HG02870 (cell line): ENCODE results near the gene HYCC1.
"Not testable (repeated sequence)": the region's sequence is repeated elsewhere in the genome, so short reads cannot be mapped to it uniquely, and the experiment has no call there.

Experiments
- ATAC-seq: cut with Tn5 transposase; IDR thresholded peaks from one replicate; pipeline ENCODE4 v1.9.1; 2021; ENCODE audit warnings: mild to moderate bottlenecking, moderate library complexity; ENCODE audit not compliant: unreplicated experiment

The HYCC1 gene

GRCh38 chr7:22989643-22990587 lies 24.0 kb downstream of the HYCC1 start:
- no peak for ATAC-seq

DNA sequence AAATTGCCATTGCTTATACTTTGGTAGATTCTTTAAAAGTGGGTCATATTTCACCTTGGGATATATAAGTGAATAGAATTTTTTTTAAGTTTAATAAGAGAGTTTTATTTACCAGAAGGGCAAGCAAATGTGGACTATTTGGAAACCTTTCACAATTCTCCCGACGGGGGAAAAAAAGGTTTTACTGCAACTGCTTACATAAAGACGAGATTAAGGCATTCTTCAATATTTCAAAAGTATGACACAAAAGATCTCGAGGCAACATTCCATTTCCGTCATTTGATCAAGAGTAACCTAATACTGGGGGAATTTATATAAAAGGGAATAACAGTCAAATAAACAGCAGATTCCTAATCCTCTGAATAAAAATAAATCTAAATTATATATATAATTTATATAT lies 28.5 kb downstream of the HYCC1 start:
- ATAC-seq, result no peak

DNA sequence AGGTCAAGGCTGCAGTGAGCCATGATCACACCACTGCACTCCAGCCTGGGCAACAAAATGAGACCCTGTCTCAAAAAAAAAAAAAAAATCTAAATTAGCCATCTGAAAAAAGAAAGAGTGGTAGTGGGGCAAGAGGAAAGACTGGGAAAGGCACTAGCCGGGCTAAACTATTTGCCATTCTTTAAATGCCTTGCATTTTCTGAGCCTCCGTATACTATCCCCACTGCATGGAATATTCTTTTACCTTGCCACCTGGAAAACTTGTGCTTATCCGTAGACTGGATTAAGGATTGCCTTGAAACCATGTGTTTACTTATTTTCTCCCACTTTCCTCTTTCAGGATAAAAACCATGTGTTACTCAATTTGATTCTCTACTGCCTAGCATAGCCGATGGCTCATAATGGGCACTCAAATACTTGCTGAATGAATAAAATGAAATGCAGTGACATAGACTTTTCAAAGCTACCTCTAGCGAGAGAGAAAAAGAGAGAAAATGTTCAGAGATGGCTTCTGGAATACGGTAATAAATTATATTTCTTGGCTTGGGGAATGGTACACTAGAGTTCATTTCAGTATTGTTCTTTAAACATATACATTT lies 30.6 kb downstream of the HYCC1 start:
- no peak for ATAC-seq

DNA sequence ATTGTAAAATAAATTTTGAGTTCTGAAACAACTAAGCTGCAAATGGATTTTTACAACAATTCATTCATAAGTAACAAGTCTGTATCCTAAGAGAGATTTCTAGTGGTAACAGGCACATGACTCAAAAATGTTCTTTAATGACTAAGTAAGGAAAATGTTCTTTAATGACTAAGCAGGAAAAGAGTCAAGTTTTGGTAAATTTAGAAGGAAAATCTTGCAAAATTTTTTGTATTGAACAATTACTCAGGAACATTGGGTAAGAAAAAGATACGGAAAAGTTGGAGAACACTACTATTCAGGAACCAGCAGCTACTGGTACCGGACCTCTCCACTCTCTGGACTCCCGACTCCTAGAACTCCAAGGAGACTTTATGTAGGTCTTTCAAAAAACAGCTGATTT lies 33.5 kb downstream of the HYCC1 start:
- ATAC-seq, result no peak

- ATAC-seq, result no peak
These were observed 34.1 kb downstream of the HYCC1 start for GRCh38 chr7:22979861-22980260.

DNA sequence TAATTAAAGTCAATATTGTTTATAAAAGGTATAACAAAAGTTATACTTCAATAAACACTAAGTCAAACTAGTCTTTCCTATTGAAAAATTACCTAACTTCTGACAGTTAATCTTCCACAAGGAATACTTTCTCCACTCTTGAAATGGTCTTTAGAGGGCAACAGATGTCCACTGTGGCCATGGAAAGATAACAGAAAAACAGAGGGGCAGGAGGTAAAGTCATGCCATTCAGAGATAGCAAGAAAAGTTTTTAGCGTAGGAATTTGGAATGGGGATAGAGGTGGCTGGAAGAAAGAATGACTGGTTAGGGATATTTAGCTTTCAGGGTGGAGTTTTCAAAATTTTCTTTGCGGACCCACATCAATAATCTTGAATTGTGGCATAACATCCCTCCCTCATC lies 34.7 kb downstream of the HYCC1 start:
- no peak for ATAC-seq

- ATAC-seq, result not testable (repeated sequence)
These were observed 39.3 kb downstream of the HYCC1 start for GRCh38 chr7:22974636-22975035.

DNA sequence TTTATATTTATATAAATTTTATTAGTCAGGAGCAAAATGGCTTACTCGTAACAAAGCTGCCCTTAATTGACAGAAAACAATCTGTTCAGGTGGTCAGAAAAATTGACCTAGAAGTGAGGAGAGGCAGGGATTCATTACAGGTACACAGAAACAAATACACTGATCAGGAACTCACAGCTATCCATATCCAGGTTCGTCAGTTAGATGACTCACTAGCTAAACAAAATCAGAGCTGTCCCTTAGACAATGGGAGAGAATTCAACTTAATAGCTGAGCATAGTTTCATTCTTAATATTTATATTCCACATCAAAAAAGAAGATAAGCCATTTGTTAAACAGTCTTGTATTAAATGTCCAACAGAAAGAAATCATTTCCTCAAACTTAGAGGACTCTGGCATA lies 41.7 kb downstream of the HYCC1 start:
- no peak for ATAC-seq

DNA sequence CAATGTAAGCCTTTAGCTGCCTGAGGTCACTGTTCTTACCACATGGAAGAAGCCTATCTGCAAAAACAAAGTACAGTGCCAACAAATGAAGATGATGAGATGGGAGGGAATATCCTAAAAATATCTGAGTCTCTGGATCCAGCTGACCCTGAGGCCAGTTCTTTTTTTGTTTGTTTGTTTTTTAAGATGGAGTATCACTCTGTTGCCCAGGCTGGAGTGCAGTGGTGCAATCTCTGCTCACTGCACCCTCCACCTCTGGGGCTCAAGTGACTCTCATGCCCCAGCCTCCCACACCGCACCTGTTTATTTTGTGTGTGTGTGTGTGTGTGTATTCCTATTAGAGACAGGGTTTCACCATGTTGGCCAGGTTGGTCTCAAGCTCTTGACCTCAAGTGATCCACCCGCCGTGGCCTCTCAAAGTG lies 44.9 kb downstream of the HYCC1 start:
- no peak for ATAC-seq
